ENCODE data around the gene PPP2R3B. TPM values are rescaled to one million over a fixed set of nuclear protein-coding genes. Genes with fewer than 3 reads are reported as not detected.
A peak's percentile ranks its signal among the peaks of the same experiment; 100 is the strongest.
"Not testable (repeated sequence)": the region's sequence is repeated elsewhere in the genome, so short reads cannot be mapped to it uniquely, and the experiment has no call there.

PPP2R3B gene
- total RNA-seq, 1 donor from 2014 or later: 15.4 TPM

GRCh38 chrX:327660-328126 lies 59.0 kb downstream of the PPP2R3B start:
- intact Hi-C loops (cut with micrococcal nuclease): no loop called here
- H3K4me1 Mint-ChIP-seq: peaks cover 20% of the 10 kb centered on the region
- ATAC-seq (ENCODE audit: low read depth): no peak
- H3K27ac Mint-ChIP-seq: no peak overlapping the region
- no peaks in the 10 kb centered on the region for H3K36me3 Mint-ChIP-seq (ENCODE audit: low read depth)
- ChIA-PET POLR2A (no interaction called here), CTCF (no interaction called here)
- peaks cover 2% of the 10 kb centered on the region for H3K27me3 Mint-ChIP-seq
- H3K9me3 Mint-ChIP-seq: no peaks in the 10 kb centered on the region
- TF ChIP-seq CTCF (IDR thresholded peaks at IDR 0.05): no peak
- DNase-seq: no peak
- H3K4me3 Mint-ChIP-seq: no peak overlapping the region

- DNase-seq; H3K27me3 Mint-ChIP-seq; H3K36me3 Mint-ChIP-seq (ENCODE audit: low read depth); ATAC-seq (ENCODE audit: low read depth); H3K4me3 Mint-ChIP-seq; CTCF ChIA-PET; H3K27ac Mint-ChIP-seq; intact Hi-C loops (cut with micrococcal nuclease); H3K9me3 Mint-ChIP-seq; POLR2A ChIA-PET: not testable (repeated sequence)
- H3K4me1 Mint-ChIP-seq: peaks cover 29% of the 10 kb centered on the region
Observed at GRCh38 chrX:324664-325063, 62.0 kb downstream of the PPP2R3B start.

GRCh38 chrX:323721-324628 lies 62.7 kb downstream of the PPP2R3B start:
- no peak for TF ChIP-seq CTCF (IDR thresholded peaks at IDR 0.05)
- Mint-ChIP-seq H3K4me3 (no peak overlapping the region), H3K27ac (no peak overlapping the region), H3K4me1 (peaks cover 29% of the 10 kb centered on the region), H3K27me3 (peaks cover 2% of the 10 kb centered on the region), H3K36me3 (ENCODE audit: low read depth) (no peaks in the 10 kb centered on the region), H3K9me3 (no peaks in the 10 kb centered on the region)
- no peak for DNase-seq
- ATAC-seq (ENCODE audit: low read depth): no peak
- POLR2A ChIA-PET: no interaction called here
- CTCF ChIA-PET: no interaction called here
- intact Hi-C loops (cut with micrococcal nuclease): no loop called here

GRCh38 chrX:320126-320783 lies 66.5 kb downstream of the PPP2R3B start:
- H3K27ac Mint-ChIP-seq: peak overlapping the region; percentile 41
- intact Hi-C loops (cut with micrococcal nuclease): no loop called here
- TF ChIP-seq CTCF (IDR thresholded peaks at IDR 0.05): no peak
- ChIA-PET CTCF (no interaction called here), POLR2A (no interaction called here)
- peaks cover 37% of the 10 kb centered on the region for H3K4me1 Mint-ChIP-seq
- peaks cover 13% of the 10 kb centered on the region for H3K36me3 Mint-ChIP-seq (ENCODE audit: low read depth)
- no peaks in the 10 kb centered on the region for H3K9me3 Mint-ChIP-seq
- H3K4me3 Mint-ChIP-seq: peak overlapping the region; percentile 78
- no peak for ATAC-seq (ENCODE audit: low read depth)
- peaks cover 2% of the 10 kb centered on the region for H3K27me3 Mint-ChIP-seq
- no peak for DNase-seq

GRCh38 chrX:319579-320125 lies 67.1 kb downstream of the PPP2R3B start:
- DNase-seq (peak; percentile 33), ATAC-seq (ENCODE audit: low read depth) (no peak)
- Mint-ChIP-seq H3K4me1 (peaks cover 35% of the 10 kb centered on the region), H3K27ac (peak overlapping the region; percentile 41), H3K9me3 (no peaks in the 10 kb centered on the region), H3K4me3 (peak overlapping the region; percentile 82), H3K27me3 (no peaks in the 10 kb centered on the region), H3K36me3 (ENCODE audit: low read depth) (peaks cover 13% of the 10 kb centered on the region)
- intact Hi-C loops (cut with micrococcal nuclease): loop anchor here (2.0 kb wide), 1 partner anchor 1073 kb away; the partner anchor contains the start of gene SLC25A6
- no peak for TF ChIP-seq CTCF (IDR thresholded peaks at IDR 0.05)
- CTCF ChIA-PET: no interaction called here
- POLR2A ChIA-PET: no interaction called here

Measured in activated B cell treated with CpG ODN at 0.5 μM for 24 hours (primary cell).